H9 (cell line): ENCODE results near the gene TSPAN5. TPM values are rescaled to one million over a fixed set of nuclear protein-coding genes. Genes with fewer than 3 reads are reported as not detected.

ENCODE experiments used
- DNase-seq: peaks from one replicate; pipeline ENCODE4 v3.0.0-alpha.2; 2017
- H2AFZ ChIP-seq: one replicate; pipeline ENCODE4 v1.6.1; 2013; ENCODE audit warnings: mild to moderate bottlenecking, low read length, control low read depth, moderate library complexity
- H2AK5ac ChIP-seq: 2 replicates; pipeline ENCODE4 v1.6.1; 2013; ENCODE audit warnings: low read length, control low read depth, mixed read lengths; ENCODE audit not compliant: insufficient read length
- H2BK120ac ChIP-seq: one replicate; pipeline ENCODE4 v1.6.1; 2013; ENCODE audit warnings: low read depth, mild to moderate bottlenecking, low read length, control low read depth, inconsistent platforms; ENCODE audit not compliant: poor library complexity, severe bottlenecking
- H2BK12ac ChIP-seq: 2 replicates; pipeline ENCODE4 v1.6.1; 2013; ENCODE audit warnings: low read length, control low read depth, mixed read lengths, low read depth; ENCODE audit not compliant: insufficient read length
- H2BK15ac ChIP-seq: 2 replicates; pipeline ENCODE4 v1.6.1; 2013; ENCODE audit warnings: low read depth, low read length, control low read depth
- H2BK20ac ChIP-seq: one replicate; pipeline ENCODE4 v1.6.1; 2013; ENCODE audit warnings: low read depth, mild to moderate bottlenecking, low read length, control low read depth, inconsistent platforms; ENCODE audit not compliant: poor library complexity, severe bottlenecking
- H2BK5ac ChIP-seq: 2 replicates; pipeline ENCODE4 v1.6.1; 2013; ENCODE audit warnings: low read length, control low read depth, mixed read lengths; ENCODE audit not compliant: insufficient read length
- H3K14ac ChIP-seq: 2 replicates; pipeline ENCODE4 v1.6.1; 2013; ENCODE audit warnings: low read length, control low read depth; ENCODE audit not compliant: insufficient read depth
- H3K18ac ChIP-seq: 2 replicates; pipeline ENCODE4 v1.6.1; 2013; ENCODE audit warnings: low read depth, mild to moderate bottlenecking, mixed read lengths, low read length, control low read depth; ENCODE audit not compliant: insufficient read length
- H3K23ac ChIP-seq: 2 replicates; pipeline ENCODE4 v1.6.1; 2013; ENCODE audit warnings: low read length, control low read depth, mixed read lengths, low read depth; ENCODE audit not compliant: insufficient read length
- H3K23me2 ChIP-seq: 2 replicates; pipeline ENCODE4 v1.6.1; 2013; ENCODE audit warnings: low read depth, mild to moderate bottlenecking, mixed read lengths, low read length, control low read depth; ENCODE audit not compliant: insufficient read length, poor library complexity, severe bottlenecking
- H3K27ac ChIP-seq: 2 replicates; pipeline ENCODE4 v1.5.1; 2013; ENCODE audit warnings: low read length, control low read depth, mixed read lengths, low read depth; ENCODE audit not compliant: insufficient read length
- H3K27me3 ChIP-seq: 2 replicates; pipeline ENCODE4 v1.6.1; 2013; ENCODE audit warnings: low read length, control low read depth, inconsistent platforms; ENCODE audit not compliant: insufficient read depth
- H3K4ac ChIP-seq: 2 replicates; pipeline ENCODE4 v1.6.1; 2013; ENCODE audit warnings: low read depth, mild to moderate bottlenecking, control low read depth, inconsistent platforms, low read length, moderate library complexity
- H3K4me1 ChIP-seq: 2 replicates; pipeline ENCODE4 v1.6.1; 2013; ENCODE audit warnings: low read length, control low read depth, inconsistent platforms; ENCODE audit not compliant: insufficient read depth
- H3K4me2 ChIP-seq: 2 replicates; pipeline ENCODE4 v1.6.1; 2013; ENCODE audit warnings: low read length, control low read depth, mixed read lengths; ENCODE audit not compliant: insufficient read length, insufficient read depth
- H3K56ac ChIP-seq: 2 replicates; pipeline ENCODE4 v1.6.1; 2013; ENCODE audit warnings: low read depth, mild to moderate bottlenecking, mixed read lengths, low read length, control low read depth; ENCODE audit not compliant: insufficient read length
- H3K79me1 ChIP-seq: 2 replicates; pipeline ENCODE4 v1.6.1; 2013; ENCODE audit warnings: low read depth, mild to moderate bottlenecking, moderate library complexity, low read length, control low read depth, inconsistent platforms; ENCODE audit not compliant: insufficient read depth, poor library complexity, severe bottlenecking
- H3K79me2 ChIP-seq: 2 replicates; pipeline ENCODE4 v1.6.1; 2013; ENCODE audit warnings: low read length, control low read depth, inconsistent platforms; ENCODE audit not compliant: insufficient read depth
- H3K9ac ChIP-seq: 2 replicates; pipeline ENCODE4 v1.6.1; 2013; ENCODE audit warnings: low read length, control low read depth, mixed read lengths; ENCODE audit not compliant: insufficient read length; ENCODE audit errors: extremely low read depth
- H3K9me3 ChIP-seq: one replicate; pipeline ENCODE4 v1.6.1; 2013; ENCODE audit warnings: low read depth, low read length, inconsistent platforms; ENCODE audit not compliant: control insufficient read depth
- H3T11ph ChIP-seq: one replicate; pipeline ENCODE4 v1.6.1; 2013; ENCODE audit warnings: mild to moderate bottlenecking, low read length, control low read depth, inconsistent platforms
- H4K20me1 ChIP-seq: one replicate; pipeline ENCODE4 v1.6.1; 2013; ENCODE audit not compliant: control insufficient read depth, insufficient read length, insufficient read depth
- H4K5ac ChIP-seq: 2 replicates; pipeline ENCODE4 v1.6.1; 2013; ENCODE audit warnings: low read depth, mild to moderate bottlenecking, mixed read lengths, low read length, control low read depth; ENCODE audit not compliant: insufficient read length
- H4K8ac ChIP-seq: replicated peaks from 2 replicates; pipeline ENCODE4 v1.6.1; 2013; ENCODE audit warnings: low read length, control low read depth, mixed read lengths, low read depth; ENCODE audit not compliant: insufficient read length
- H4K91ac ChIP-seq: 2 replicates; pipeline ENCODE4 v1.6.1; 2013; ENCODE audit warnings: low read depth, mild to moderate bottlenecking, moderate library complexity, mixed read lengths, low read length, control low read depth; ENCODE audit not compliant: insufficient read length
- H3K27ac Mint-ChIP-seq, 3 experiments: 2 replicates in 2 of 3; 3 replicates in 1 of 3; pipeline ENCODE4 v1.8.0; 2020 to 2021; ENCODE audit warnings: mixed read lengths in 3 of 3, mild to moderate bottlenecking in 1 of 3, moderate library complexity in 1 of 3
- H3K27me3 Mint-ChIP-seq: 2 replicates; pipeline ENCODE4 v1.8.0; 2021; ENCODE audit warnings: low read depth, mild to moderate bottlenecking, moderate library complexity, mixed read lengths
- H3K36me3 Mint-ChIP-seq, 3 experiments: 2 replicates in 2 of 3; 3 replicates in 1 of 3; pipeline ENCODE4 v1.8.0; 2020 to 2021; ENCODE audit warnings: low read depth in 3 of 3, mixed read lengths in 3 of 3; ENCODE audit not compliant: insufficient read depth in 1 of 3
- H3K4me1 Mint-ChIP-seq, 2 experiments: 2 replicates each; pipeline ENCODE4 v1.8.0; 2020; ENCODE audit warnings: mixed read lengths in 2 of 2
- H3K4me3 Mint-ChIP-seq, 2 experiments: 2 replicates in 1 of 2; 3 replicates in 1 of 2; pipeline ENCODE4 v1.8.0; 2020 to 2021; ENCODE audit warnings: mild to moderate bottlenecking in 2 of 2, mixed read lengths in 2 of 2, moderate library complexity in 1 of 2
- H3K9me3 Mint-ChIP-seq, 2 experiments: 2 replicates in 1 of 2; 3 replicates in 1 of 2; pipeline ENCODE4 v1.8.0; 2020; ENCODE audit warnings: mild to moderate bottlenecking in 2 of 2, mixed read lengths in 2 of 2, moderate library complexity in 1 of 2
- whole genome bisulfite sequencing: extraction: QIAGEN DNeasy Blood & Tissue Kit; methylation state at CpG from one replicate; pipeline ENCODE4 v1.1.7; 2013; ENCODE audit warnings: missing lambda C conversion rate, low lambda C conversion rate, mixed read lengths; ENCODE audit not compliant: insufficient read length; ENCODE audit errors: extremely low coverage; 5-methylcytosine and 5-hydroxymethylcytosine counted together
- total RNA-seq: library from RNA; stranded (reverse); gene quantifications from 2 replicates; pipeline ENCODE4 v1.2.1, GENCODE V29; 2021
- TF ChIP-seq, protein P1 (sequence below): fragments of 200-600 bp; sonication (generic); conservative IDR thresholded peaks from 3 replicates; pipeline ENCODE4 v1.8.0; 2021; ENCODE audit warnings: antibody characterized with exemption, mild to moderate bottlenecking

The TSPAN5 gene
- total RNA-seq, 1 experiment from 2014 or later = 7.0 TPM

DNA sequence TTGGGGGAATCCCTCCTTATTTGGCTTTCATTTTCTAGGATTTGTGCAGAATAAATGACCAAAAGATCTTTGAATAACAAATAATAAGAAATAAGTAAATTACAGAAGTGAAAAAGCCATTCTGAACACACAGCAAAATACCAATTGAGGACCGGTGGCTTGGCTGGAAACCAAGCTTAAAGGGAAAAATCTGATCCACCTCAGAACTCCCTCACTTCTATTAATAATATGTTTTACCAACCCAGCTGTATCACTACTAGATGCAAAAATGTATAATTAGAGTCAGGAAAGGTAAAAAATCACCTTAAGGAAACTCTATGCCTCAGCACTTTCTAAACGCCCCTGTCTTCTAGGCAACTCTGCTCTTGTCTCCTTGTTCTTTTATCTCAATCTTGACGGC, 77.3 kb downstream of the TSPAN5 start:
- H3K4me1 ChIP-seq = no peaks in the 10 kb centered on the region
- H3K18ac ChIP-seq = no peak overlapping the region
- Mint-ChIP-seq H3K36me3 (peaks cover 0 to 1% (median 0%) of the 10 kb centered on the region in 3 experiments; a peak in 2 of 7 replicates), H3K4me1 (peaks cover 11 to 34% of the 10 kb centered on the region in 2 experiments), H3K27ac (no peak overlapping the region), H3K27me3 (no peaks in the 10 kb centered on the region), H3K4me3 (no peak overlapping the region), H3K9me3 (no peaks in the 10 kb centered on the region)
- no peak overlapping the region for H3K4me2 ChIP-seq
- no peak overlapping the region for H3K14ac ChIP-seq
- no peak overlapping the region for H3K27ac ChIP-seq
- H3K4ac ChIP-seq = no peak overlapping the region
- TF ChIP-seq, protein P1, sequence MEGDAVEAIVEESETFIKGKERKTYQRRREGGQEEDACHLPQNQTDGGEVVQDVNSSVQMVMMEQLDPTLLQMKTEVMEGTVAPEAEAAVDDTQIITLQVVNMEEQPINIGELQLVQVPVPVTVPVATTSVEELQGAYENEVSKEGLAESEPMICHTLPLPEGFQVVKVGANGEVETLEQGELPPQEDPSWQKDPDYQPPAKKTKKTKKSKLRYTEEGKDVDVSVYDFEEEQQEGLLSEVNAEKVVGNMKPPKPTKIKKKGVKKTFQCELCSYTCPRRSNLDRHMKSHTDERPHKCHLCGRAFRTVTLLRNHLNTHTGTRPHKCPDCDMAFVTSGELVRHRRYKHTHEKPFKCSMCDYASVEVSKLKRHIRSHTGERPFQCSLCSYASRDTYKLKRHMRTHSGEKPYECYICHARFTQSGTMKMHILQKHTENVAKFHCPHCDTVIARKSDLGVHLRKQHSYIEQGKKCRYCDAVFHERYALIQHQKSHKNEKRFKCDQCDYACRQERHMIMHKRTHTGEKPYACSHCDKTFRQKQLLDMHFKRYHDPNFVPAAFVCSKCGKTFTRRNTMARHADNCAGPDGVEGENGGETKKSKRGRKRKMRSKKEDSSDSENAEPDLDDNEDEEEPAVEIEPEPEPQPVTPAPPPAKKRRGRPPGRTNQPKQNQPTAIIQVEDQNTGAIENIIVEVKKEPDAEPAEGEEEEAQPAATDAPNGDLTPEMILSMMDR = no peak
- H3K23me2 ChIP-seq = no peaks in the 10 kb centered on the region
- H3K9me3 ChIP-seq = no peaks in the 10 kb centered on the region
- DNase-seq = no peak
- WGBS = no CpG with 5 or more reads among the region's 3 CpGs
- H2BK5ac ChIP-seq = no peak overlapping the region
- H3T11ph ChIP-seq = no peak overlapping the region
- H2BK20ac ChIP-seq = no peak overlapping the region
- no peak overlapping the region for H4K91ac ChIP-seq
- no peaks in the 10 kb centered on the region; the same call in 1 of the 2 replicates for H3K27me3 ChIP-seq
- H2BK120ac ChIP-seq = no peak overlapping the region
- no peak overlapping the region for H3K23ac ChIP-seq
- no peak overlapping the region for H4K5ac ChIP-seq
- no peak overlapping the region for H2AFZ ChIP-seq
- H4K8ac ChIP-seq = no peak overlapping the region
- no peaks in the 10 kb centered on the region for H3K79me1 ChIP-seq
- no peak overlapping the region for H3K56ac ChIP-seq
- no peak overlapping the region for H3K9ac ChIP-seq
- H3K79me2 ChIP-seq = no peaks in the 10 kb centered on the region
- no peak overlapping the region for H2BK15ac ChIP-seq
- H2AK5ac ChIP-seq = no peak overlapping the region
- no peak overlapping the region for H2BK12ac ChIP-seq
- H4K20me1 ChIP-seq = no peaks in the 10 kb centered on the region
